ENCODE results near the gene PDE6A.

Gene PDE6A

GRCh38 chr5:149901511-149901910 lies 43.1 kb downstream of the PDE6A start:
- no peak for DNase-seq (ENCODE audit: extremely low read depth, low read depth)
- no peak for TF ChIP-seq CTCF (IDR thresholded peaks at IDR 0.05; ENCODE audit: low read depth, low read length)

GRCh38 chr5:149900390-149900789 lies 44.2 kb downstream of the PDE6A start:
- no peak for TF ChIP-seq CTCF (IDR thresholded peaks at IDR 0.05; ENCODE audit: low read depth, low read length)
- no peak for DNase-seq (ENCODE audit: extremely low read depth, low read depth)

GRCh38 chr5:149898811-149899210 lies 45.8 kb downstream of the PDE6A start:
- no peak for DNase-seq (ENCODE audit: extremely low read depth, low read depth)
- no peak for TF ChIP-seq CTCF (IDR thresholded peaks at IDR 0.05; ENCODE audit: low read depth, low read length)

- no peak for TF ChIP-seq CTCF (IDR thresholded peaks at IDR 0.05; ENCODE audit: low read depth, low read length)
Observed at GRCh38 chr5:149895416-149896345, 48.9 kb downstream of the PDE6A start.

GRCh38 chr5:149894237-149894636 lies 50.4 kb downstream of the PDE6A start:
- no peak for TF ChIP-seq CTCF (IDR thresholded peaks at IDR 0.05; ENCODE audit: low read depth, low read length)
- no peak for DNase-seq (ENCODE audit: extremely low read depth, low read depth)

More at GRCh38 chr5:149895416-149896345, 48.9 kb downstream of the PDE6A start:
- DNase-seq (ENCODE audit: extremely low read depth, low read depth): no peak

- TF ChIP-seq CTCF (IDR thresholded peaks at IDR 0.05; ENCODE audit: low read depth, low read length): no peak
- DNase-seq (ENCODE audit: extremely low read depth, low read depth): no peak
Observed at GRCh38 chr5:149893403-149893931, 51.1 kb downstream of the PDE6A start.

GRCh38 chr5:149892594-149892993 lies 52.0 kb downstream of the PDE6A start:
- no peak for TF ChIP-seq CTCF (IDR thresholded peaks at IDR 0.05; ENCODE audit: low read depth, low read length)
- DNase-seq (ENCODE audit: extremely low read depth, low read depth): no peak

Measured in AG09319 (cell line).